ENCODE results near the gene PRSS27. TPM values are rescaled to one million over a fixed set of nuclear protein-coding genes. Genes with fewer than 3 reads are reported as not detected.
A peak's percentile ranks its signal among the peaks of the same experiment; 100 is the strongest.
"Not testable (repeated sequence)": the region's sequence is repeated elsewhere in the genome, so short reads cannot be mapped to it uniquely, and the experiment has no call there.

Gene PRSS27
- polyA plus RNA-seq, 1 donor (not counting 4 experiments of a cell fraction or from before 2014, with no cell fraction given): 0.20 TPM

DNA sequence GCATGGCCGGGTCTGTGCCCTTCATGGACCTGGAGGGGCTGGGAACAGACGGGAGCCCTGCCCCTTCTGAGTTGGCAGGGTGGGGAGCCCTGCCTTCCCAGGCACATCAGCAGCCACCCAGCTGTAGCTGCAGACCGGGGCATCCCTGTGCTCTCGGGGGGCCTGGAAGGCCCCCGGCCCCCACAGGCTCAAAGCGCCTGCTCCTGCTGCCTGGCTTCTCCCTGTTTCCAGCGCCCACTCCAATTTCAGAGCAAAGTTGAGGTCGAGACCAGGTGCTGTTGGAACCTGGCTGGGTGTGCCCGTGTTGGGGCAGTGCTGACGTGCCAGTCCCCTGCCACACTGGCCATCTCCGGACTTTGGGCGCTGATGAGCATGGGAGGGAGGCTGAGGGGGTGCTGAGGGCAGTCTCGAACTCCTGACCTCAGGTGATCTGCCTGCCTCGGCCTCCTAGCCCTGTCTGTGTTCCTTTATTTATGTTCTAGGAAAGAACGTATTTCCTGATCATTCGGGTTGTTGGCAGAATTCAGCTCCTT is 4.9 kb upstream of the PRSS27 start:
- no peaks in the 10 kb centered on the region for H3K9me3 ChIP-seq (ENCODE audit: control insufficient read depth, low read depth, low read length)
- no peaks in the 10 kb centered on the region for H3K27me3 ChIP-seq (ENCODE audit: control insufficient read depth, extremely low read depth, insufficient read depth, low read length)
- H3K9me1 ChIP-seq (ENCODE audit: control insufficient read depth, extremely low read depth, insufficient read depth, low read length): no peaks in the 10 kb centered on the region
- no peak overlapping the region for H3K4me3 ChIP-seq (ENCODE audit: control insufficient read depth in 2 of 3, extremely low read depth in 1 of 3, insufficient read depth in 2 of 3, low read depth in 1 of 3, low read length in 3 of 3)
- H3K4me1 ChIP-seq (ENCODE audit: control insufficient read depth, extremely low read depth, insufficient read depth, low read length): peaks cover 7% of the 10 kb centered on the region
- no peaks in the 10 kb centered on the region for H3K79me2 ChIP-seq (ENCODE audit: control insufficient read depth, insufficient read depth, low read length)
- TF ChIP-seq CTCF (optimal IDR thresholded peaks at IDR 0.05 in 1 of 3, IDR thresholded peaks at IDR 0.05 in 1 of 3, conservative IDR thresholded peaks at IDR 0.05 in 1 of 3; ENCODE audit: extremely low read depth in 1 of 3, insufficient read depth in 2 of 3, low read length in 3 of 3): no peak
- no peak for TF ChIP-seq EZH2 (IDR thresholded peaks at IDR 0.05; ENCODE audit: low read length)
- H2AFZ ChIP-seq (ENCODE audit: control insufficient read depth, low read length): no peak overlapping the region
- no peak overlapping the region for H3K27ac ChIP-seq (ENCODE audit: control insufficient read depth, insufficient read depth, low read length)
- H3K9ac ChIP-seq (ENCODE audit: control insufficient read depth, extremely low read depth, insufficient read depth, low read length): no peak overlapping the region
- no peak overlapping the region for H3K4me2 ChIP-seq (ENCODE audit: control insufficient read depth, extremely low read depth, insufficient read depth, low read depth, low read length)
- dilution Hi-C loops (cut with MboI; ENCODE audit: extremely low pct_ligation_motif_present, low sequenced_read_pairs): no loop called here
- DNase-seq (ENCODE audit: low read depth, low spot score): no peak
- H4K20me1 ChIP-seq (ENCODE audit: control insufficient read depth, extremely low read depth, insufficient read depth, low read length): no peaks in the 10 kb centered on the region
- no peaks in the 10 kb centered on the region for H3K36me3 ChIP-seq (ENCODE audit: control insufficient read depth in 2 of 2, extremely low read depth in 1 of 2, insufficient read depth in 2 of 2, low read length in 2 of 2)
- FAIRE-seq: no peak

- no peak overlapping the region for H3K27ac ChIP-seq (ENCODE audit: control insufficient read depth, insufficient read depth, low read length)
- no peaks in the 10 kb centered on the region for H3K36me3 ChIP-seq (ENCODE audit: control insufficient read depth in 2 of 2, extremely low read depth in 1 of 2, insufficient read depth in 2 of 2, low read length in 2 of 2)
- FAIRE-seq (no peak), DNase-seq (ENCODE audit: low read depth, low spot score) (no peak)
- H3K9ac ChIP-seq (ENCODE audit: control insufficient read depth, extremely low read depth, insufficient read depth, low read length): no peak overlapping the region
- dilution Hi-C loops (cut with MboI; ENCODE audit: extremely low pct_ligation_motif_present, low sequenced_read_pairs): no loop called here
- H3K4me2 ChIP-seq (ENCODE audit: control insufficient read depth, extremely low read depth, insufficient read depth, low read depth, low read length): no peak overlapping the region
- H3K4me1 ChIP-seq (ENCODE audit: control insufficient read depth, extremely low read depth, insufficient read depth, low read length): peaks cover 7% of the 10 kb centered on the region
- no peak overlapping the region for H3K4me3 ChIP-seq (ENCODE audit: control insufficient read depth in 2 of 3, extremely low read depth in 1 of 3, insufficient read depth in 2 of 3, low read depth in 1 of 3, low read length in 3 of 3)
- H3K27me3 ChIP-seq (ENCODE audit: control insufficient read depth, extremely low read depth, insufficient read depth, low read length): no peaks in the 10 kb centered on the region
- H3K9me1 ChIP-seq (ENCODE audit: control insufficient read depth, extremely low read depth, insufficient read depth, low read length): no peaks in the 10 kb centered on the region
- TF ChIP-seq CTCF (optimal IDR thresholded peaks at IDR 0.05 in 1 of 3, IDR thresholded peaks at IDR 0.05 in 1 of 3, conservative IDR thresholded peaks at IDR 0.05 in 1 of 3; ENCODE audit: extremely low read depth in 1 of 3, insufficient read depth in 2 of 3, low read length in 3 of 3) (no peak), EZH2 (IDR thresholded peaks at IDR 0.05; ENCODE audit: low read length) (no peak)
- no peak overlapping the region for H2AFZ ChIP-seq (ENCODE audit: control insufficient read depth, low read length)
- no peaks in the 10 kb centered on the region for H4K20me1 ChIP-seq (ENCODE audit: control insufficient read depth, extremely low read depth, insufficient read depth, low read length)
- H3K9me3 ChIP-seq (ENCODE audit: control insufficient read depth, low read depth, low read length): no peaks in the 10 kb centered on the region
- H3K79me2 ChIP-seq (ENCODE audit: control insufficient read depth, insufficient read depth, low read length): no peaks in the 10 kb centered on the region
Measured at GRCh38 chr16:2724088-2724676, 4.2 kb upstream of the PRSS27 start.

DNA sequence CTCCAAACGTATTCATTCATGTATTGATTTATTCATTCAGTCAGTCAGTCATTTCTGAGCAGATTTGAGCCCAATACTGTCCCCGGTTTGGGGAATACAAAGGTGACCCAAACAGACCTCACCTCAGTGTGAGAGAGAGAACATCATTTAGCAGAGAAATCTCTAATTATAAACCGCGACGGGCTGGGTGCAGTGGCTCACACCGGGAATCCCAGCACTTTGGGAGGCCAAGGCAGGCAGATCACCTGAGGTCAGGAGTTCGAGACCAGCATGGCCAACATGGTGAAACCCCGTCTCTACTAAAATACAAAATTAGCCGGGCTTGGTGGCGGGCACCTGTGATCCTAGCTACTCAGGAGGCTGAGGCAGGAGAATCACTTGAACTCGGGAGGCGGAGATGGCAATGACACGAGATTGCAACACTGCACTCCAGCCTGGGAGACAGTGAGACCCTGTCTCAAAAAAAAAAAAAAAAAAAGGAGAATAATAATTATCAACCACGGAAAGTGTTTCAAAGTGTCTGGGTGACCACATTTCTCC is 1.7 kb upstream of the PRSS27 start:
- DNase-seq (ENCODE audit: low read depth, low spot score); H3K79me2 ChIP-seq (ENCODE audit: control insufficient read depth, insufficient read depth, low read length); FAIRE-seq; H3K27me3 ChIP-seq (ENCODE audit: control insufficient read depth, extremely low read depth, insufficient read depth, low read length); H4K20me1 ChIP-seq (ENCODE audit: control insufficient read depth, extremely low read depth, insufficient read depth, low read length); H2AFZ ChIP-seq (ENCODE audit: control insufficient read depth, low read length); H3K4me1 ChIP-seq (ENCODE audit: control insufficient read depth, extremely low read depth, insufficient read depth, low read length); dilution Hi-C loops (cut with MboI; ENCODE audit: extremely low pct_ligation_motif_present, low sequenced_read_pairs); H3K9me1 ChIP-seq (ENCODE audit: control insufficient read depth, extremely low read depth, insufficient read depth, low read length); H3K9me3 ChIP-seq (ENCODE audit: control insufficient read depth, low read depth, low read length); H3K27ac ChIP-seq (ENCODE audit: control insufficient read depth, insufficient read depth, low read length); H3K36me3 ChIP-seq (ENCODE audit: control insufficient read depth in 2 of 2, extremely low read depth in 1 of 2, insufficient read depth in 2 of 2, low read length in 2 of 2): not testable (repeated sequence)
- Histone ChIP-seq H3K4me2 (ENCODE audit: control insufficient read depth, extremely low read depth, insufficient read depth, low read depth, low read length) (peak overlapping the region; percentile 15), H3K9ac (ENCODE audit: control insufficient read depth, extremely low read depth, insufficient read depth, low read length) (peak overlapping the region; percentile 20), H3K4me3 (ENCODE audit: control insufficient read depth in 2 of 3, extremely low read depth in 1 of 3, insufficient read depth in 2 of 3, low read depth in 1 of 3, low read length in 3 of 3) (peak overlapping the region in 2 of 3 experiments; percentile 29 to 41)
